ENCODE data around the gene CEACAM1.

- TF ChIP-seq ZNF274 (IDR thresholded peaks at IDR 0.05; ENCODE audit: low read depth, low read length) (no peak), YY1 (IDR thresholded peaks at IDR 0.05; ENCODE audit: insufficient read depth, insufficient read length) (no peak)
These were observed 13.8 kb downstream of the CEACAM1 start for GRCh38 chr19:42514449-42514848.

Measured in NT2/D1 (cell line).